PFSK-1 (cell line): ENCODE results near the gene KANSL1L.

Source experiments
- SIN3A ChIP-seq: IDR thresholded peaks from 2 replicates; pipeline ENCODE4 v1.6.1; 2012; ENCODE audit warnings: mild to moderate bottlenecking, low read length, moderate library complexity, borderline replicate concordance; ENCODE audit not compliant: insufficient read depth
- TF ChIP-seq, protein P1 (sequence below), 2 experiments: IDR thresholded peaks; 2 replicates each; pipeline versions ENCODE4 v1.6.1 to v1.8.0; 2011 to 2012; ENCODE audit warnings: low read depth in 2 of 2, low read length in 2 of 2, control low read depth in 1 of 2, inconsistent platforms in 1 of 2, mild to moderate bottlenecking in 1 of 2, moderate library complexity in 1 of 2; ENCODE audit not compliant: insufficient read depth in 1 of 2

- TF ChIP-seq, protein P1, sequence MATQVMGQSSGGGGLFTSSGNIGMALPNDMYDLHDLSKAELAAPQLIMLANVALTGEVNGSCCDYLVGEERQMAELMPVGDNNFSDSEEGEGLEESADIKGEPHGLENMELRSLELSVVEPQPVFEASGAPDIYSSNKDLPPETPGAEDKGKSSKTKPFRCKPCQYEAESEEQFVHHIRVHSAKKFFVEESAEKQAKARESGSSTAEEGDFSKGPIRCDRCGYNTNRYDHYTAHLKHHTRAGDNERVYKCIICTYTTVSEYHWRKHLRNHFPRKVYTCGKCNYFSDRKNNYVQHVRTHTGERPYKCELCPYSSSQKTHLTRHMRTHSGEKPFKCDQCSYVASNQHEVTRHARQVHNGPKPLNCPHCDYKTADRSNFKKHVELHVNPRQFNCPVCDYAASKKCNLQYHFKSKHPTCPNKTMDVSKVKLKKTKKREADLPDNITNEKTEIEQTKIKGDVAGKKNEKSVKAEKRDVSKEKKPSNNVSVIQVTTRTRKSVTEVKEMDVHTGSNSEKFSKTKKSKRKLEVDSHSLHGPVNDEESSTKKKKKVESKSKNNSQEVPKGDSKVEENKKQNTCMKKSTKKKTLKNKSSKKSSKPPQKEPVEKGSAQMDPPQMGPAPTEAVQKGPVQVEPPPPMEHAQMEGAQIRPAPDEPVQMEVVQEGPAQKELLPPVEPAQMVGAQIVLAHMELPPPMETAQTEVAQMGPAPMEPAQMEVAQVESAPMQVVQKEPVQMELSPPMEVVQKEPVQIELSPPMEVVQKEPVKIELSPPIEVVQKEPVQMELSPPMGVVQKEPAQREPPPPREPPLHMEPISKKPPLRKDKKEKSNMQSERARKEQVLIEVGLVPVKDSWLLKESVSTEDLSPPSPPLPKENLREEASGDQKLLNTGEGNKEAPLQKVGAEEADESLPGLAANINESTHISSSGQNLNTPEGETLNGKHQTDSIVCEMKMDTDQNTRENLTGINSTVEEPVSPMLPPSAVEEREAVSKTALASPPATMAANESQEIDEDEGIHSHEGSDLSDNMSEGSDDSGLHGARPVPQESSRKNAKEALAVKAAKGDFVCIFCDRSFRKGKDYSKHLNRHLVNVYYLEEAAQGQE (IDR thresholded peaks at IDR 0.05; ENCODE audit: insufficient read depth in 1 of 2, low read depth in 2 of 2, low read length in 2 of 2): no peak
- TF ChIP-seq SIN3A: no peak
Measured at GRCh38 chr2:210159059-210159458, 12.2 kb downstream of the KANSL1L start.
